Large intestine (tissue), 12 donors: Measurements from ENCODE around the gene F9. TPM values are rescaled to one million over a fixed set of nuclear protein-coding genes. Genes with fewer than 3 reads are reported as not detected.
A peak's percentile ranks its signal among the peaks of the same experiment; 100 is the strongest.
"Not testable (repeated sequence)": the region's sequence is repeated elsewhere in the genome, so short reads cannot be mapped to it uniquely, and the experiment has no call there.

Experiments
- DNase-seq, 2 donors: peaks; one replicate each; pipeline versions ENCODE4 v3.0.0 to v3.0.0-alpha.2; 2013
- H3K27ac ChIP-seq: one replicate; pipeline ENCODE4 v1.5.1; 2013; ENCODE audit warnings: low read length
- H3K27me3 ChIP-seq: 2 replicates; pipeline ENCODE4 v1.6.1; 2013; ENCODE audit warnings: low read length; ENCODE audit not compliant: control insufficient read depth, insufficient read depth
- H3K36me3 ChIP-seq: 2 replicates; pipeline ENCODE4 v1.6.1; 2013; ENCODE audit warnings: low read length; ENCODE audit not compliant: control insufficient read depth, insufficient read depth
- H3K4me1 ChIP-seq: one replicate; pipeline ENCODE4 v1.6.1; 2013; ENCODE audit warnings: low read length; ENCODE audit not compliant: control insufficient read depth, insufficient read depth
- H3K4me3 ChIP-seq: one replicate; pipeline ENCODE4 v1.5.1; 2013; ENCODE audit warnings: low read length
- H3K9me3 ChIP-seq: one replicate; pipeline ENCODE4 v1.6.1; 2013; ENCODE audit warnings: mild to moderate bottlenecking, low read depth, low read length, moderate library complexity; ENCODE audit not compliant: control insufficient read depth
- WGBS: methylation state at CpG from one replicate; pipeline ENCODE4 v1.1.5; 2013; ENCODE audit warnings: low lambda C conversion rate; ENCODE audit not compliant: insufficient coverage; 5-methylcytosine and 5-hydroxymethylcytosine counted together
- long read RNA-seq, 11 donors: transcript quantifications; one replicate each; lab custom pipeline, GENCODE V29; 2026
- polyA plus RNA-seq: library from polyadenylated mRNA; unstranded; fragments of 120-200 nt; gene quantifications from one replicate; pipeline ENCODE4 v1.2.1, GENCODE V29; 2013

Gene F9
- not detected for polyA plus RNA-seq
- long read RNA-seq, donor 1: 0 reads
- long read RNA-seq, donor 2: 0 reads
- long read RNA-seq, donor 3: 0 reads
- long read RNA-seq, donor 4: 0 reads
- long read RNA-seq, donor 5: 0 reads
- long read RNA-seq, donor 6: 0 reads
- long read RNA-seq, donor 7: 0 reads
- long read RNA-seq, donor 8: 0 reads
- long read RNA-seq, donor 9: 0 reads
- long read RNA-seq, donor 10: 0 reads
- long read RNA-seq, donor 11: 0 reads

DNA sequence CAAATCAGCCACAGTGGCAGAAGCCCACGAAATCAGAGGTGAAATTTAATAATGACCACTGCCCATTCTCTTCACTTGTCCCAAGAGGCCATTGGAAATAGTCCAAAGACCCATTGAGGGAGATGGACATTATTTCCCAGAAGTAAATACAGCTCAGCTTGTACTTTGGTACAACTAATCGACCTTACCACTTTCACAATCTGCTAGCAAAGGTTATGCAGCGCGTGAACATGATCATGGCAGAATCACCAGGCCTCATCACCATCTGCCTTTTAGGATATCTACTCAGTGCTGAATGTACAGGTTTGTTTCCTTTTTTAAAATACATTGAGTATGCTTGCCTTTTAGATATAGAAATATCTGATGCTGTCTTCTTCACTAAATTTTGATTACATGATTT lies at the start of gene F9:
Gene F9, plus strand, starts transcription at position 190 of the 400 bp plus-strand sequence. Its CDS starts 26 bp downstream, at position 216.
- WGBS: no CpG with 5 or more reads among the region's 4 CpGs
- no peaks in the 10 kb centered on the region for H3K27me3 ChIP-seq
- no peaks in the 10 kb centered on the region for H3K9me3 ChIP-seq
- no peak within 1 kb of the TSS for H3K4me3 ChIP-seq
- no peak within 1 kb of the TSS for H3K27ac ChIP-seq
- DNase-seq: no peak
- no peaks in the 10 kb centered on the region for H3K36me3 ChIP-seq
- H3K4me1 ChIP-seq: no peaks in the 10 kb centered on the region

DNA sequence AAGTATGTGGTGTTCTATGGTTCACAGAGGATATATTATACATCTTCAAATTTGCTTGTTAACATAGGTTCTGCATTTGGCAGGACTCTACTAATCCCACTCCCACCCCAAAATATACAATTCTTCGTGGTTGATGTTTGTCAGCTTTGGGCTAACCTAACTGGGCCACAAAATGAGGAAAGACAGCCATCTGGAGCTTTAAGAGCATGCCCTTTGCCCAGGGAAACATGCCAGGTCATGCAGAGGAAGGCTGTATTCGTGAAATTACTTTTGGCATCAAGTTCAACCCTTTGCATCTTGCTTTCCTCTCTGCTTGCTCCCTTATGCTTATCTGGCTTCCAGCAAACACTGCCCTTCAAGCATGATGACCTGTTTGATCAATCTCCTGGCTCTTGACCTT lies 46.8 kb upstream of the F9 start:
- H3K4me1 ChIP-seq: no peaks in the 10 kb centered on the region
- WGBS: no CpG with 5 or more reads among the region's 2 CpGs
- DNase-seq: no peak
- H3K4me3 ChIP-seq: no peak overlapping the region
- no peak overlapping the region for H3K27ac ChIP-seq
- H3K36me3 ChIP-seq: no peaks in the 10 kb centered on the region
- H3K9me3 ChIP-seq: no peaks in the 10 kb centered on the region
- H3K27me3 ChIP-seq: no peaks in the 10 kb centered on the region

DNA sequence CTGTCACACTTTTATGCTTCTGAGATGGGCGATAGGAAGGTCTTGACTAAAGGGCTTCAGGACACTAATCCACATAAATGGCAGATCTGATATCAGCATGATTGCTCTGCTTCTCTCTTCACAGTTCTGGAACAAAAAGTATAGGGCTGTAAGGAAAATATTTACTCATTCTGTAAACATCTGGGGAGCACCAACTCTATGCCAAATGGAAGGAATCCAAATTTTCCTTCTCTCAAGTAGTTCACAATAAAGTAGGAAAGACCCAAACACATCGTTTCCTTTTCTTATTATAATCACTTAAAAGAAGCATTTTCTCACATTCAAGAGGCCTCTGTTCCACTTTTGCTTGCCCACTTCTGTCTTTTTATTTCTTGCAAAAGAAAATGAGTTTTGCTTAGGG lies 45.9 kb upstream of the F9 start:
- peak in 1 of 2 donors; percentile 1 for DNase-seq
- H3K9me3 ChIP-seq: no peaks in the 10 kb centered on the region
- no peaks in the 10 kb centered on the region for H3K27me3 ChIP-seq
- no peaks in the 10 kb centered on the region for H3K36me3 ChIP-seq
- no peaks in the 10 kb centered on the region for H3K4me1 ChIP-seq
- H3K27ac ChIP-seq: no peak overlapping the region
- 83% methylated on average over 1 of the region's 2 CpGs for WGBS
- no peak overlapping the region for H3K4me3 ChIP-seq

DNA sequence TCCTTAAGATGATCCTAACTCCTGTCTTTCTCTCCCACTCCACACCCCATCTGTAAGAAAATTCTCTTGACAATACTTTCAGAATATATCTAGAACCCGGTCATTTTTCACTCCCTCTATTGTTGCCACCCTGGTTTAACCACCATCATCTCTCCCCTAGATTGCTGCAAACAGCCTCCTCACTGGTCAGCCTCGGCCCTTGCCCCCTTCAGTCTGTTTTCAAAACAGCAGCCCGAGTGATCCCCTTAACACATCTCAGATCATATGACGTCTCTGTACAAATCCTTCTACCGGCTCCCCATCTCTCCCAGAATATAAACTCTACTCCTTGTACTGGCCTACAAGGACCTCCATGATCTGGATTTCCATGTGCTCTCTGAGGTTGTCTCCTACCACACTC lies 35.2 kb upstream of the F9 start:
- Histone ChIP-seq H3K27ac (no peak overlapping the region), H3K4me1 (no peaks in the 10 kb centered on the region), H3K27me3 (no peaks in the 10 kb centered on the region), H3K4me3 (no peak overlapping the region), H3K36me3 (no peaks in the 10 kb centered on the region), H3K9me3 (no peaks in the 10 kb centered on the region)
- no peak for DNase-seq
- no CpG with 5 or more reads among the region's 5 CpGs for whole genome bisulfite sequencing

DNA sequence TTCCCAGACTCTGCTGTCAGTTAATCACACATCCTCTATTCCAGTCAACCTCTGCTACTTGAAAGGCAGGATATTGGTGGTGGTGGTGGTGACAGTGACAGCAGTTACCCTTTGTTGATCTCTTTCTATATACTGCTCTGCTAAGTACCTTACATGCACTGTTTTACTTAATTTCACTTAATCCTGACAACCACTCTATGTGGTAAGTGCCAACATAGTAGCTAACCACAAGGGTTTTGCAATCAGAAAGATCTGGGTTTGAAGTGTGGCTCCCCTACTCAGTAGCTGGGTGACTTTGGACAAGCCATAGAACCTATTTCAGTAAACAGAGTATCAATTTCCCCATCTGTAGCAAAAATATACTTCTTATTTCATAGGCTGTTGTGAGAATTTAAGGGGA lies 24.2 kb upstream of the F9 start:
- Histone ChIP-seq H3K9me3 (no peaks in the 10 kb centered on the region), H3K4me1 (no peaks in the 10 kb centered on the region), H3K27ac (no peak overlapping the region), H3K36me3 (no peaks in the 10 kb centered on the region), H3K4me3 (no peak overlapping the region), H3K27me3 (no peaks in the 10 kb centered on the region)
- no peak for DNase-seq

DNA sequence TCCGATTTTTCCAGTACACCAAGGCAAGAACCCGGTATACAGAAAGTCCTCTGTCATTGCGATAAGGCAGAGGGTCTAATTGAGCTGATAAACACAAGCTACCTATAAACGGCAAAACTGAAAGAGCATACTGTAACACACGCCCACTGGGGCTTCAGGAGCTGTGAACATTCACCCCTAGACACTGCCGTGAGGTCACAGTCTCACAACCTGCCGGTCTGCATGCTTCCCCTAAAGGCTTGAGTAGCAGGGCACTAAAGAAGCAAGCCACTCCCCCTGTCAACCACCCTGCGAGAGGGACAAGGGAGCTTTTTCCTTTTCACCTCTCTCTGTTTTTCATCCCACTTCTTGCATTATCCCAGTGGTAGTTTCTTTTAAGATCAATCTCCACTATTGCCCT lies 22.4 kb upstream of the F9 start:
- no peak for DNase-seq
- no peaks in the 10 kb centered on the region for H3K4me1 ChIP-seq
- H3K9me3 ChIP-seq: no peaks in the 10 kb centered on the region
- no CpG with 5 or more reads among the region's 8 CpGs for WGBS
- no peaks in the 10 kb centered on the region for H3K27me3 ChIP-seq
- no peaks in the 10 kb centered on the region for H3K36me3 ChIP-seq
- H3K27ac ChIP-seq: no peak overlapping the region
- H3K4me3 ChIP-seq: no peak overlapping the region

DNA sequence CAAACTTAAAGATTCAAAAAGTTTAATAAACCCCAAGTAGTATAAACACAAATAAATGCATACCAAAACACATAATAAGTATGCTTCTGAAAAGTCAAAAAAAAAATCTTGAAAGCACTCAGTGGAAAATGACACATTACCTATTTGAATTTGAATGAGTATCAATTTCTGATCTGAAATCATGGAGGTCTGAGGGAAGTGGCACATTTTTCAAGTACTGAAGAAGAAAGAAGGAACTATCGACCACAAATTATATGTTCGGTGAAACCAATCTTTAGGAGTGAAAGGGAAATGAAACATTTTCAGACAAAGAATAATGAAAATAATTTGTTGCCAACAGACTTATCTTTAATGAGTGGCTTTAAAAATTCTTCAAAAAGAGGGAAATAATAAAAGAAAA lies 12.1 kb upstream of the F9 start:
- no CpG with 5 or more reads among the region's 2 CpGs for WGBS
- H3K27ac ChIP-seq: no peak overlapping the region
- no peaks in the 10 kb centered on the region for H3K4me1 ChIP-seq
- no peaks in the 10 kb centered on the region for H3K27me3 ChIP-seq
- H3K4me3 ChIP-seq: no peak overlapping the region
- no peaks in the 10 kb centered on the region for H3K9me3 ChIP-seq
- DNase-seq: no peak
- no peaks in the 10 kb centered on the region for H3K36me3 ChIP-seq

DNA sequence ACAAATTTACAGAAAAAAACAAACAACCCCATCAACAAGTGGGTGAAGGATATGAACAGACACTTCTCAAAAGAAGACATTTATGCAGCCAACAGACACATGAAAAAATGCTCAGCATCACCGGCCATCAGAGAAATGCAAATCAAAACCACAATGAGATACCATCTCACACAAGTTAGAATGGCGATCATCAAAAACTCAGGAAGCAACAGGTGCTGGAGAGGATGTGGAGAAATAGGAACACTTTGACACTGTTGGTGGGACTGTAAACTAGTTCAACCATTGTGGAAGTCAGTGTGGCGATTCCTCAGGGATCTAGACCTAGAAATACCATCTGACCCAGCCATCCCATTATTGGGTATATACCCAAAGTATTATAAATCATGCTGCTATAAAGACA lies 1.7 kb upstream of the F9 start:
- not testable (repeated sequence) for H3K4me3 ChIP-seq, H3K27ac ChIP-seq, H3K27me3 ChIP-seq, DNase-seq, H3K36me3 ChIP-seq, H3K9me3 ChIP-seq, H3K4me1 ChIP-seq
- no CpG with 5 or more reads among the region's 3 CpGs for WGBS

DNA sequence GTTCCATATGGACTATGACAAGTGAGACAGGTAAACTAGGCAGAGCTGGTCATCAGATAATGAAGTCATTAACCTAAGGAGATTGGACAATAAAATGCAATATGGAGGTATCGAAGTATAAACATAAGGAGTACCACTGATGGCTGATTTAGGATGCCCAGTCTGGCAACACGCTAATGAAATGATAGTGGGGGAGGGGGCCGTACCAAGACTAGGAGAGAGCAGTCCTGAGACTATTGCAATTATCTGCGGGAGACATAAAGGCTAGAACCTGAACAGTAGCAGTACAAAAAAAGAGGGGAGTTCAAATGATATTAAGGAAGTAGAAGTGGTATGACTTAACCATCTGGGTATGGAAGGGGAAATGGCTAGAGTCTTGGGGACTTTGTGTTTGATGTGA lies 2.3 kb downstream of the F9 start:
- Histone ChIP-seq H3K27me3 (no peaks in the 10 kb centered on the region), H3K9me3 (no peaks in the 10 kb centered on the region), H3K36me3 (no peaks in the 10 kb centered on the region), H3K4me1 (no peaks in the 10 kb centered on the region), H3K4me3 (no peak overlapping the region), H3K27ac (no peak overlapping the region)
- WGBS: no CpG with 5 or more reads among the region's 4 CpGs
- DNase-seq: no peak

DNA sequence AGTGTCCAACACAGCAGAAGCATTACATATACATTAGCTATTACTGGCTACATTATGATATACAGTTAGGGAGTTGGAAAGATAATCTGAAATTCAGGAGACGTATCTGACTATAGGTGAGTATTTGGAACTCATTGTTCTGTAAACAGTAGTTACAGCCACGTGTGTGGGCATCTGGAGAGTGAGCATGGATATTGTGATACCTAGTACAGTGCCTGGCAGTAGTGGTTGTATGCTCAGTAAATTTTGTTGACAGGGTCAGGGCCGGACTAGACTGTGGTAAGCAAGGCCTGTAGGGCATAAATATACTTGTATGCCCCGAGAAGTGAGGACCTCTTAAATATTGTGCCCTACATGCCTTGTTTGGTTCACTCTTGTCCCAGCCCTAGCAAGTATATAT lies 2.9 kb downstream of the F9 start:
- Histone ChIP-seq H3K27ac (no peak overlapping the region), H3K4me3 (no peak overlapping the region), H3K27me3 (no peaks in the 10 kb centered on the region), H3K36me3 (no peaks in the 10 kb centered on the region), H3K4me1 (no peaks in the 10 kb centered on the region), H3K9me3 (no peaks in the 10 kb centered on the region)
- DNase-seq: no peak
- WGBS: no CpG with 5 or more reads among the region's 4 CpGs

DNA sequence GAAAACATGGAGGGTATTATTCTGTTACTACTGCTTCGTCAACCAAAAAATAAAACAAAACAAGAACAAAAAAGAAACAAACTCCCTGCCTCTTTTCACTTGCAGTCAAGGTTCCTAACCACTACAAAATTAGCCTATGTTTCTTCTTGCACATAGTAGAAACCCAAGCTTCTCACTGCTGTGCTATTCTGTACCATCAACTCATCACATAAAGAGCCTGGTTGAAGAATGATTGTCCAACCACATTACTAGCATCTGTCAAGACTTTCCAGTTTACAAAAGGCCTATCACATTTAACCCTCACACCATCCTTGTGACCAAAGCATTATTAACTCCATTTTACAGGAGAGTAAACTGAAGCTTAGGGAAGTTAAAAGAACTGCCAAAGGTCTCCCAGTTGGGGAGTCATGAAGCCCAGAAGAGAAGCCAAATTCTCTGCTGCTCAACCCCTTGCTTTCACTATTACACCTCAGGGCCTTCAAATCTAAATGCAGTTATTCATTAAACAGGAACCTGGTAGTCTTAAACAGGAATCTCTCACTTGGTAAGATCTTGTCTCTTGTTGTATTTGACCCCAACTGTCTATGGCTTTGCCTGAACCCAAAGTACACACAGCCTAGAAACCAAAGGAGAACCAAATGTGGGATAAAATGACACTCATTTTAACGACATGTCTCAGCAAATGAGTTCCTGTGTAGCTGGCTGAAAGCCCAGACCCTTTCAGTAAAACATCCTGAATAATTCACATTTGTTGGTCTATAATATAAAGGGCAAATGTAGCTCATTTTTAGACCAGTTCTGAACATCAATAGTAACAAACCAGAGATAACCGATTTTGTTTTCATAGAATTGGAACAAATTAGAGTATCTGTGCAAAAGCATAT lies 8.6 kb downstream of the F9 start:
- WGBS: no CpG with 5 or more reads among the region's 3 CpGs
- DNase-seq: peak in 1 of 2 donors; percentile 1
- Histone ChIP-seq H3K27me3 (no peaks in the 10 kb centered on the region), H3K27ac (no peak overlapping the region), H3K4me1 (no peaks in the 10 kb centered on the region), H3K36me3 (no peaks in the 10 kb centered on the region), H3K9me3 (no peaks in the 10 kb centered on the region), H3K4me3 (no peak overlapping the region)
